ENCODE results near the gene MAP2K6.

Gene MAP2K6

GRCh38 chr17:69414408-69415274 is at the start of gene MAP2K6:
TSS of gene MAP2K6 (plus strand) at chr17:69414697. CDS start at chr17:69414985, 288 bp downstream.
- peak; percentile 87 for DNase-seq

- no peak for DNase-seq
Measured at GRCh38 chr17:69367298-69367697, 47.2 kb upstream of the MAP2K6 start.

- no peak for DNase-seq
Measured at GRCh38 chr17:69373069-69373468, 41.4 kb upstream of the MAP2K6 start.

- DNase-seq = no peak
Measured at GRCh38 chr17:69375229-69375628, 39.3 kb upstream of the MAP2K6 start.

- DNase-seq = no peak
Measured at GRCh38 chr17:69388822-69389442, 25.6 kb upstream of the MAP2K6 start.

- DNase-seq = no peak
Measured at GRCh38 chr17:69390795-69391501, 23.5 kb upstream of the MAP2K6 start.

- peak; percentile 2 for DNase-seq
Measured at GRCh38 chr17:69401251-69401650, 13.2 kb upstream of the MAP2K6 start.

GRCh38 chr17:69402052-69402451 is 12.4 kb upstream of the MAP2K6 start:
- DNase-seq = no peak

GRCh38 chr17:69404399-69404798 is 10.1 kb upstream of the MAP2K6 start:
- no peak for DNase-seq

GRCh38 chr17:69405096-69405495 is 9.4 kb upstream of the MAP2K6 start:
- no peak for DNase-seq

GRCh38 chr17:69406941-69407340 is 7.6 kb upstream of the MAP2K6 start:
- no peak for DNase-seq

- no peak for DNase-seq
Measured at GRCh38 chr17:69407759-69408158, 6.7 kb upstream of the MAP2K6 start.

GRCh38 chr17:69410671-69411070 is 3.8 kb upstream of the MAP2K6 start:
- DNase-seq = no peak

- no peak for DNase-seq
Measured at GRCh38 chr17:69411766-69412165, 2.7 kb upstream of the MAP2K6 start.

GRCh38 chr17:69412251-69412671 is 2.2 kb upstream of the MAP2K6 start:
- no peak for DNase-seq

GRCh38 chr17:69415431-69415830 is 934 bp downstream of the MAP2K6 start:
- no peak for DNase-seq

- no peak for DNase-seq
Measured at GRCh38 chr17:69417545-69418483, 3.3 kb downstream of the MAP2K6 start.

- DNase-seq = no peak
Measured at GRCh38 chr17:69418535-69418934, 4.0 kb downstream of the MAP2K6 start.

GRCh38 chr17:69423450-69423849 is 9.0 kb downstream of the MAP2K6 start:
- DNase-seq = peak; percentile 7

GRCh38 chr17:69424287-69425041 is 10.0 kb downstream of the MAP2K6 start:
- no peak for DNase-seq

- no peak for DNase-seq
Measured at GRCh38 chr17:69425978-69426377, 11.5 kb downstream of the MAP2K6 start.
